Neutrophil (primary cell): ENCODE data around the gene SUPT3H.

Experiments
- H3K27ac ChIP-seq: fragments of 200-600 bp; sonication (generic); 2 replicates; pipeline ENCODE4 v1.5.1; 2016; ENCODE audit warnings: mild to moderate bottlenecking, moderate library complexity
- H3K27me3 ChIP-seq: fragments of 200-600 bp; sonication (generic); 2 replicates; pipeline ENCODE4 v1.6.0; 2016; ENCODE audit warnings: mild to moderate bottlenecking
- H3K36me3 ChIP-seq: fragments of 200-600 bp; sonication (generic); 2 replicates; pipeline ENCODE4 v1.5.1; 2017
- H3K4me1 ChIP-seq, 2 experiments: fragments of 200-600 bp in 1 of 2; sonication (generic) in 1 of 2; 1 replicate in 1 of 2; 2 replicates in 1 of 2; pipeline versions ENCODE4 v1.5.1 to v1.6.1; 2013 to 2016; ENCODE audit warnings: low read depth in 1 of 2, low read length in 1 of 2, mild to moderate bottlenecking in 1 of 2, moderate library complexity in 1 of 2; ENCODE audit not compliant: control insufficient read depth in 1 of 2, insufficient read depth in 1 of 2
- H3K4me3 ChIP-seq, 2 experiments: fragments of 200-600 bp in 1 of 2; sonication (generic) in 1 of 2; 1 replicate in 1 of 2; 2 replicates in 1 of 2; pipeline ENCODE4 v1.5.1; 2013 to 2016; ENCODE audit warnings: low read depth in 1 of 2, low read length in 1 of 2, mild to moderate bottlenecking in 1 of 2, moderate library complexity in 1 of 2
- H3K9me3 ChIP-seq: fragments of 200-600 bp; sonication (generic); 2 replicates; pipeline ENCODE4 v1.5.1; 2016
- TF ChIP-seq, protein P1 (sequence below): fragments of 200-600 bp; sonication (generic); IDR thresholded peaks from 2 replicates; pipeline ENCODE4 v1.5.1; 2016; ENCODE audit warnings: antibody characterized with exemption

Gene SUPT3H

DNA sequence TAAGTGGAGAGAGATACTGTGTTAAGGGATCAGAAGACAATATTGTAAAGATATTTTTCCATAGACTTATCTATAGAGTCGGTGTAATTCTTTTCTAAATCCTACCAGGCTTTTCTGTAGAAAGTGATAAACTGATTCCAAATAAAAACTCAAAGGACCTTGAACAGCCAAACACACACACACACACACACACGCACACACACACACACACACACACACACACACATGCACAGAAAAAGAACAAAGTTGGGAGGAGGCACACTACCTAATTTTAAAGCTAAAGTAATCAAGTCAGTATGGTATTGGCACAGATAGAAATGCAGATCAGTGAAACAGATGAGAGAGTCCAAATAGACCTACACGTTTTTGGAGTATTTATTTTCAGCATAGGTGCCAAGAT is 534.0 kb downstream of the SUPT3H start:
- H3K36me3 ChIP-seq: no peaks in the 10 kb centered on the region
- no peaks in the 10 kb centered on the region for H3K9me3 ChIP-seq
- TF ChIP-seq, protein P1, sequence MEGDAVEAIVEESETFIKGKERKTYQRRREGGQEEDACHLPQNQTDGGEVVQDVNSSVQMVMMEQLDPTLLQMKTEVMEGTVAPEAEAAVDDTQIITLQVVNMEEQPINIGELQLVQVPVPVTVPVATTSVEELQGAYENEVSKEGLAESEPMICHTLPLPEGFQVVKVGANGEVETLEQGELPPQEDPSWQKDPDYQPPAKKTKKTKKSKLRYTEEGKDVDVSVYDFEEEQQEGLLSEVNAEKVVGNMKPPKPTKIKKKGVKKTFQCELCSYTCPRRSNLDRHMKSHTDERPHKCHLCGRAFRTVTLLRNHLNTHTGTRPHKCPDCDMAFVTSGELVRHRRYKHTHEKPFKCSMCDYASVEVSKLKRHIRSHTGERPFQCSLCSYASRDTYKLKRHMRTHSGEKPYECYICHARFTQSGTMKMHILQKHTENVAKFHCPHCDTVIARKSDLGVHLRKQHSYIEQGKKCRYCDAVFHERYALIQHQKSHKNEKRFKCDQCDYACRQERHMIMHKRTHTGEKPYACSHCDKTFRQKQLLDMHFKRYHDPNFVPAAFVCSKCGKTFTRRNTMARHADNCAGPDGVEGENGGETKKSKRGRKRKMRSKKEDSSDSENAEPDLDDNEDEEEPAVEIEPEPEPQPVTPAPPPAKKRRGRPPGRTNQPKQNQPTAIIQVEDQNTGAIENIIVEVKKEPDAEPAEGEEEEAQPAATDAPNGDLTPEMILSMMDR: no peak
- H3K27me3 ChIP-seq: no peaks in the 10 kb centered on the region
- H3K4me1 ChIP-seq: no peaks in the 10 kb centered on the region
- no peak overlapping the region for H3K27ac ChIP-seq
- H3K4me3 ChIP-seq: no peak overlapping the region

DNA sequence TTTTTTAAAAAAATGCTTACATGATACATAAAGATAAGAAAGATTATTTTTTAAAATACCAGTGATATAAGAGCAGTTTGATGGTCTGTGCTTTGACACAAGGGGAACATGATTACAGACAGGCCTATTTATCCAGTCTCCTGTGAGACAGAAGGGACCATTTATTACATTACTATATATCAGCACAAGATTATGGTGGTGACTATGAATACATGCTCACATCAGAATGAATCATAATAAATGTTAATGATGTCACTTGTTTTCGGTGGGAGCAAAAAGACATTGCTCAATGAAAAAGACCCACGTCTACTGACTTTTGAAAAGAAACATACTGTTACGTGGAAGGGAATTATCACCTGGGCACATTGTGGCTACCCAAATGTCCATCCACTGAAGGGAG is 535.1 kb downstream of the SUPT3H start:
- Histone ChIP-seq H3K9me3 (no peaks in the 10 kb centered on the region), H3K4me1 (no peaks in the 10 kb centered on the region), H3K36me3 (no peaks in the 10 kb centered on the region), H3K27ac (no peak overlapping the region), H3K27me3 (no peaks in the 10 kb centered on the region), H3K4me3 (no peak overlapping the region)
- TF ChIP-seq, protein P1: no peak

DNA sequence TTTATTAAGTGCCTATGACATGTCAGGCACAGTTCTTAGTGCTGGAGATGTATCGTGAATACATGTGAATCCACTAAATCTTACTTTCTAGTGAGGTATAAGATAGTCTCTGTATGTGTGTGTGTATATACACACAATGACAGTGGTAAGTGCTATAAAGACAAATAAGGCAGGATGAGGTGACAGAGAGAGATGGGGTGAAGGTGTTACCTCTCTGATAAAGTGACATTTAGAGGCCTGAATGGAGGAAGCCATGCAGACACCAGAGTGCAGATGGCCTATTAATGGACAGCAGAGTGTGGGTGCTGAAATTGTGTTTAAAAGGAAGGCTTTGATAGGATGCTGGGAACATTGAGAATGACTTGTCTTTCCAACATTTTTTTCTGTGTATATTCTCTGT is 535.9 kb downstream of the SUPT3H start:
- no peaks in the 10 kb centered on the region for H3K27me3 ChIP-seq
- no peak overlapping the region for H3K4me3 ChIP-seq
- no peaks in the 10 kb centered on the region for H3K4me1 ChIP-seq
- no peaks in the 10 kb centered on the region for H3K36me3 ChIP-seq
- H3K9me3 ChIP-seq: no peaks in the 10 kb centered on the region
- no peak overlapping the region for H3K27ac ChIP-seq
- TF ChIP-seq, protein P1: no peak

DNA sequence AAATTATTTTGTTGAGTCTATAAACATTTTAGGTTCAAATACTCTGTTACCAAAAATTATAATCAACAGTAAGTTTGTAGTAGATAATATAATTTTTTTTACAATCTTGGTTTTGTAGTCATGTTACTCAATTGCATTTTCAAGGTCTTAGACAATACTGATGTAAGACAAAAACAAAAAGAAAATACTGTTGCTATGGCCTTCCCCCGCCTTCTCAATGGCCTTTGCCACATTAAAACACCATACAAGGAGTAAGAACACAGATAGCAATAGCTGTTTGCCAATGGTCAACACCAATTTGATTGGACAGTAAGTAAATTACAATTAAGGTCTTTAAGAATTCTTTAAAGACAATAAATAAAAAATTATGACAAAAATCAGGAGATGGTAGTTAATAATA is 540.0 kb downstream of the SUPT3H start:
- Histone ChIP-seq H3K36me3 (no peaks in the 10 kb centered on the region), H3K27me3 (no peaks in the 10 kb centered on the region), H3K4me3 (no peak overlapping the region), H3K4me1 (no peaks in the 10 kb centered on the region), H3K27ac (no peak overlapping the region), H3K9me3 (no peaks in the 10 kb centered on the region)
- TF ChIP-seq, protein P1: no peak

DNA sequence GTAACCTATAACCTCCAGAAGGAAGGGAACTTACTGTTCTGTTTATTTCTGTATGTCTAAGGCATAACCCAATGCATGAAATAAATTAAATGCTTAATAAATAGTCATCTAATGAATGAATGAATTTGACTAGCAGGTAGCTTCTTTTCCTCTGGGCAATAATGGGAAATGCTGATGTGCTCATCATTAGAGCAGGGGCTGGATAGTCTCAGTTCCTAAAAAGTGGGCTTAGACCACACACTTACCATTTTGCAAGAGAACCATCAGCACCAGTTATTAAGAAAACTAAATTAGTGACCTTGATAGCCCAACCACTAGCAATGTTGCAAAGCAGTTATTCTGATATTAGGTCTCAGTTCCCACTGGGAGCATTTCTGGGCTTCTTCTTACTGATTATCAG is 540.5 kb downstream of the SUPT3H start:
- no peaks in the 10 kb centered on the region for H3K27me3 ChIP-seq
- TF ChIP-seq, protein P1: no peak

DNA sequence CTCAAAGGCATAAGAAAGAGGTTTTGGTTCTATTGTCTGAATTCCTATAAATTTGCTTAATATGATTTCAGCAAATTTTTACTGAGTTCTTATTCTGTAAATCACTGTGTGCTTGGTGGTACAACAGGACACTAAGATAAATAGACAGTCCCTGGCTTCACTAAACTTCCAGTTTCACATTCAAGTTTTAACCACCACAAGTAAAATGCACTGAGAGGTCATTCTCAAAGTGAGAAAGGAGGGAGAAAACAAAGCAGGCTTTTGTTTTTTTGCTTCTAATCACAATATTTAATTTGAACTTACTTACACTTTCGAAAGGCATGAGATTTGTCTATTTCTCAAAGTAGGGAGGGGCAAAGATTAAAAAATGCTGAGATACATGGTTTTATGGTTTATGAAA is 544.5 kb downstream of the SUPT3H start:
- no peaks in the 10 kb centered on the region for H3K4me1 ChIP-seq
- no peaks in the 10 kb centered on the region for H3K9me3 ChIP-seq
- TF ChIP-seq, protein P1: no peak
- H3K27me3 ChIP-seq: no peaks in the 10 kb centered on the region
- no peak overlapping the region for H3K27ac ChIP-seq
- no peak overlapping the region for H3K4me3 ChIP-seq
- H3K36me3 ChIP-seq: no peaks in the 10 kb centered on the region

More for the DNA sequence above, 540.5 kb downstream of the SUPT3H start:
- no peaks in the 10 kb centered on the region for H3K36me3 ChIP-seq
- H3K4me3 ChIP-seq: no peak overlapping the region
- no peaks in the 10 kb centered on the region for H3K4me1 ChIP-seq
- no peak overlapping the region for H3K27ac ChIP-seq
- H3K9me3 ChIP-seq: no peaks in the 10 kb centered on the region
